GM18951 (cell line): Measurements from ENCODE around the gene MRPL55.

Source experiments
- POLR2A ChIP-seq: IDR thresholded peaks from 4 replicates; pipeline ENCODE4 v1.6.1; 2011; ENCODE audit warnings: mild to moderate bottlenecking; ENCODE audit not compliant: insufficient read length, insufficient read depth; ENCODE audit errors: extremely low read depth
- in situ Hi-C: fragments of 300-500 bp; cut with MboI; formaldehyde crosslinking; loops from one replicate; pipeline ENCODE4 v1.12.0; 2022; ENCODE audit warnings: low sequenced_read_pairs, mixed read lengths, inconsistent platforms; ENCODE audit not compliant: unreplicated experiment

The MRPL55 gene

GRCh38 chr1:228144193-228144992, 35.3 kb upstream of the MRPL55 start:
- TF ChIP-seq POLR2A: no peak
- in situ Hi-C loops: no loop called here

GRCh38 chr1:228143480-228144192, 34.5 kb upstream of the MRPL55 start:
- in situ Hi-C loops: no loop called here

GRCh38 chr1:228142701-228143136, 33.6 kb upstream of the MRPL55 start:
- in situ Hi-C loops: no loop called here
- TF ChIP-seq POLR2A: no peak

More at GRCh38 chr1:228143480-228144192, 34.5 kb upstream of the MRPL55 start:
- no peak for TF ChIP-seq POLR2A

DNA sequence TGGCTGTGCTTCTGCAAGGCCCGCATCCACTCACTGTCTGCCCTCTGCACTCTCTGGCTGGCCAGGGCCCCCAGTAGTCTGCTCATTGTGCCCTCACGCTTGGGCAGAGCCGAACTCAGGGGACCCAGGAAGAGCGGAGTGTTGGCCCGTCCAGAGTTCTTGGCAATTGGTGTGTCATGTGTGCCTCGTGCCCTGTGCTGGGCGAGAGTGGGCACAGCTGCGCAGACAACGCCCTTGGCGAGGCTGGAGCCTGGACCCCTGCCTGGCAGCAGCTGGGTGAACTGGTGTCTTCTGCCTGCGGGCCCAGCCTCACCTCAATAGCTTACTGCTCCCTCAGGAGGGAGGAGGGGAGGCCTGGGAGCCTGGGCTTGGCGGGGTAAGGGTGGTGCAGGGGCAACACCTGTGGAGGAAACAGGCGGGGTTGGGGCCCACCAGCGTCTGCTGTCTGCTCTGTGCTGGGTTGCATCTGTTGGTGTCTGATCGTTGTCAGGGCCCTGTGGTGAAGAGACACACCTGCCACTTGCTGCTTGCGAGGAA, 33.1 kb upstream of the MRPL55 start:
- TF ChIP-seq POLR2A: no peak
- in situ Hi-C loops: no loop called here

- TF ChIP-seq POLR2A: no peak
- in situ Hi-C loops: no loop called here
Observed at GRCh38 chr1:228141226-228142044, 32.3 kb upstream of the MRPL55 start.

DNA sequence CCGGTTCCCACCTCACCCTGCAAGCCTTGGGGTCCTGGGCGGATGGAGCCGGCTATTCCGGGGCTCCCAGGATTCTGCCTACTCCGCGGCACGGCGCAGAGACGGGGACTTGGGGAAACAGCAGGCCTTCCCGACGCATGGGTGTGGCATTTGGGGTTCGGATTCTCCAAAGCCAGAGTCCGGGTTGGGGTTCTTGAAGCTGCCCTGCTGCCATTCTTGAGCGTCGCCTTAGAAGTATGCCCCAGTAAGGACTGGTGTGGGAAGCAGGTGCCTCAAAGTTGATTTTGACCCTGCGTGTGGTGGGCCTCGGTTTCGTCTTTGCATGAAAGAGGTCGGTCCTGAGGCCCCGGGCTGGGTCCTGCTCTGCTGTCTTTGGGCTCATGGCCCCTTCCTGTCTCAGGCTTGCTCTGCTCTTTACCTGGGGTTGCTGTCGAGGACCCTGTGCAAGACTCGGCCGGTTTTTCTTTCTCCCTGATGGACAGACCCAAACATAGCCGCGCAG, 31.7 kb upstream of the MRPL55 start:
- no peak for TF ChIP-seq POLR2A
- in situ Hi-C loops: no loop called here

- in situ Hi-C loops: no loop called here
- TF ChIP-seq POLR2A: peak; percentile 95
Observed at GRCh38 chr1:228139931-228140723, 31.0 kb upstream of the MRPL55 start, which contains the start of gene GUK1. Gene GUK1, plus strand, starts transcription at chr1:228140279. Its CDS starts 24 bp downstream, at chr1:228140303.

GRCh38 chr1:228139406-228139930, 30.4 kb upstream of the MRPL55 start:
- in situ Hi-C loops: no loop called here
- TF ChIP-seq POLR2A: no peak

DNA sequence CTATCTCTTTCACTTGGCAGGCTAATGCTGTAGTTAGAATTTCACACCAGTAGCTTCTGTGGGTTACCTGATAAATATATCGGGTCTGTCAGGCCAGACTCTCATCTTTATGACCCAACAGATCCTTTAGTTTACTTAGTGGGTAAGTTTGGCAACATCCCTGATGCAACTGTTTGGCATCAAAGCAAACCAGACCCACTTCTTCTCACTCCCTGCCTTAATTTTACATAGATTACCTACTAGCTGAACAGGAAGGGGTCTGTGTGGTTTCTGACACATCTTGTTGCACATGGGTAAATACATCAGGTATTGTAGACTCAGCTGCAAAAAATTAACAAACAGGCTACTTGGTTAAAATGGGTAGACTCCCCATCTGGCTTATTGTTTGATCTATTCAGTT, 27.8 kb upstream of the MRPL55 start:
- in situ Hi-C loops: no loop called here
- TF ChIP-seq POLR2A: no peak

- in situ Hi-C loops: no loop called here
- no peak for TF ChIP-seq POLR2A
Observed at GRCh38 chr1:228134591-228134990, 25.5 kb upstream of the MRPL55 start.

DNA sequence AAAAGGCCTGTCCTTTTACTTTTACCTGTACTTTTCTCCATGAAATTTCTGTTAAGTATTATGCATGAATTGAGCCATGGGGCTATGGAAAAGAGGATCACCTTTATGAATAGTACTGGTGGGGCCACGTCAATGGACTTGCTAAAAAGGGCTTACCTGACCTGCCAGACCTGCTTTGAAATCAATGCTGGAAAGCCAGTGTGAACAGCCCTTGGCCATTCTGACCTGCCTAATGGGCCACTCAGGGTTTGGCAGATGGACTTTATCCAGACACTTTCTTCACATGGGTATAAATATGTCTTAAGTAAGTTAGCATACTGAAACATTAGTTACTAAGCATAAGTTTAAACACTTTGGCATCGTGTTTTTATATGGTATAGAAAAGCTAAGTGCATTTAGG, 22.7 kb upstream of the MRPL55 start:
- TF ChIP-seq POLR2A: no peak
- in situ Hi-C loops: no loop called here

DNA sequence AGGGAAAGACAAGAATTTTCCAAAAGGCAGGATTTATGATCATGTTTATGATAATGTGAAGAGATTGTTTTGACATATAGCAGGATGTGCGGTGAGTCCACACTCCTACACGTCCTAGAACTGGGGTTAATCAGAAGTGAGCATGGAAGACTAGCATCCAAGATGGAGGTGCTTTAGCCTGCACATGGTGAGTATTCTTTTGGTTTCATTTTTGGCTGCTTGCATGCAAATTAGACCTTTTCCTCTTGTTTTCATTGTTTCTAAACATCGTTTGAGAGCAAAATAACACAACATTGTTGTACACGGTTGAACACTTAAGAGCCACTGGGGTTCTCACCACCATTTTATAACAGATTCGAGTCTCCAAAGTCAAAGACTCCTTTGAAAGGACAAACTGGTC, 16.1 kb upstream of the MRPL55 start:
- in situ Hi-C loops: no loop called here
- TF ChIP-seq POLR2A: no peak
